Posterior cingulate gyrus (tissue), 11 donors: Measurements from ENCODE around the gene PTPRN2.

Experiments
- DNase-seq, 10 donors: peaks; one replicate each; pipeline versions ENCODE4 v3.0.0 to v3.0.0-alpha.2; 2020 to 2021; ENCODE audit warnings: mixed read lengths in 3 of 10
- intact Hi-C: fragments of 100-400 bp; cut with DNase I; formaldehyde crosslinking; loops from one replicate; pipeline ENCODE4 v1.15.1; 2023

Gene PTPRN2

DNA sequence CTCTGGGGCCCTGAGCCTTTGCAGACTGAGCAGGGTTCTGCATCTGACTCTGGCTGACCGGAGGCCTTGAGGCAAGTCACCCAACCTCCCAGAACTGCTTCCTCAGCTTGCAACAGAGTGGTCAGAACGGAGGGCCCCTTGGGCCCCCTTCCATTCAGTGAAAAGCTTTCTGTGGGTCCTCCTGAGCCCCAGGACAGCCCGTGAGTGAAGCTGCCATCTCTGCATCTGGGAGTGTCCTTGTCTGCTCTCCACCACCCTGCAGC, 1026.2 kb downstream of the PTPRN2 start:
- peak in 1 of 10 donors; percentile 59 for DNase-seq
- intact Hi-C loops, result no loop called here

DNA sequence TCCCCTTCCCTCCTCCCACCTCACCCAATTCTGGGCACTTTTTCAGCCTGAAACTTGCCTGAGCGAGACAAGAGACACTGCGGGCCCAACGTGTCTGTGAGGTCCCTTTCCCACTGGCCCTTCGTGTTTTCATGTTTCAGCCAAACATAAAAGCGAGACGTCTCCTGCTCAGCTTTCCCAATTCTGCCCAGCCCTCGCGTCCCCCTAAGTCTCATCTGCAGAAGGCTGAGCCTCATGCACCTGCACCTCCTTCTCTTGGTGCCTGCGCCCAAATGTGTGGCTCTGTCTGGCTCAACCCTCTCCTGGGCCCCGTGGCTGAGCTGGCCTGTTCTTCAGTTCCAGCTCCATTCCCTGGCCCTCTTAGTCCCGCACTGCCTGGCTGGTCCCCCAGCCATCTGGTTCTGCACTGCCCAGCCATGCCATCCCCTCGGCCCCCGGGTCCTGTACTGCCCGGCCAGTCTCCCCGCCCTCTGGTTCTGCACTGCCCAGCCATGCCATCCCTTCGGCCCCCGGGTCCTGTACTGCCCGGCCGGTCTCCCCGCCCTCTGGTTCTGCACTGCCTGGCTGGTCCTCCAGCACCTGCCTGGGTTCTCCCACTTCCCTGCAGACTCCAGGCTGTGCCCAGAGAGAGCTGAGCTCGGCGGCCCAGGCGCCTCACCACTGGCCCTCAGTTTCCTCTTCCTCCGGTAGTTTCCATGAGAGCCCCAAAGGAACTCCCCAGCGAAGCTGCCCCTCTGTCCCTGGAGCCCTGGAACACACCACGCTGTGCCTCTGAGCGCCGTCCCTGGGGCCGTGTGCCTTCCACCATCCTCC, 1026.7 kb downstream of the PTPRN2 start:
- DNase-seq, result peak in 3 of 10 donors; percentile 69 to 79 (median 75)
- intact Hi-C loops, result no loop called here

DNA sequence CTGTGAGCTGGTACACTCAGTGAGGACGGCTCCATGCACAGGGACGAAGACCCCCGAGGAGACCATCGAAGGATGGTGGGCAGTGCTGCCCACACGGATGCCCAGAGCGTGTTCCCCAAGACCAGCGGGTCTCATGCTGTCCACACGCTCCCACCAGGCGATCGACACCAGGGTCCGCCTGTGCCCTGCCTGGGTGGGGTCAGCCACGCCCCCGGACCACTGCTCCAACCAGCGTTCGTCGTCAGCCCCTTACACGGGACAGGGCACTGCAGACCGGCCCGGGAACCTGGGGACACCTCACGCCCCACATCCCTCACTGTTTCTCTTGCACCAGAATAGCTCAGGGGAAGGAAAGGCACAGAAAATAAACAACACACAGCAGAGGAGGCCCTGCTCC, 1027.4 kb downstream of the PTPRN2 start:
- DNase-seq, result peak in 2 of 10 donors; percentile 56 to 82
- intact Hi-C loops, result no loop called here

DNA sequence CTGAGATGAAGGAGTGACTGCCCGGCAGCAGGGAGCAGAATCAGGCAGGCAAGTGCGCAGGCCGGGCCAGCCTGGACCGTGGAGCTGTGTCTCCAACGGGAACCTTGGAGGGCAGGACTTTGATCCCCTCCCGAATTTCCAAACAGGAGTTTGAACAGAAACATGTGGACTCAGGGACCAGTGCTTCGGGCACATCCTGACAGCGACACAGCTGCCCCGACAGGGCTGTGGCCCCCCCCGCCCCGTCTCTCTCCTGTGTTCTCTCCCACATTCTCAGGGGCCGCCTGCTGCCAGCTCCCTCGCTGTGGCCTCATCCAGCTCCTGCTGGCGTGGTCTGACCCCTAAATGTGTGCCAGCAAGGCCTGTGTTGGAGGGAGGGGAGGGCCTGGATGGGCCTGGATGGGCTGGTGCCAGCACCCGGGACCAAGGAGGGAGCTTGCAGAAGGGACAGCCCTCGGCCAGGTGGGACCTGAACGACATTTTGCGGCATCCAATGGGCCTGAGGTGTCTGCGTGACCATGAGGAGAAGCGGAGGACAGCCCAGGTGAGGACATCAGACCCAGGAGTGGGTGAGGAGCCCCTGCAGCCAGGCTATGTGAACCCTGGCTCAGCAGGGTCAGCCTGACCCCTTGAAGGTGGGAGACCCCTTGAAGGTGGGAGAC, 1027.9 kb downstream of the PTPRN2 start:
- DNase-seq, result peak in 3 of 10 donors; percentile 6 to 82 (median 53)
- intact Hi-C loops, result no loop called here

DNA sequence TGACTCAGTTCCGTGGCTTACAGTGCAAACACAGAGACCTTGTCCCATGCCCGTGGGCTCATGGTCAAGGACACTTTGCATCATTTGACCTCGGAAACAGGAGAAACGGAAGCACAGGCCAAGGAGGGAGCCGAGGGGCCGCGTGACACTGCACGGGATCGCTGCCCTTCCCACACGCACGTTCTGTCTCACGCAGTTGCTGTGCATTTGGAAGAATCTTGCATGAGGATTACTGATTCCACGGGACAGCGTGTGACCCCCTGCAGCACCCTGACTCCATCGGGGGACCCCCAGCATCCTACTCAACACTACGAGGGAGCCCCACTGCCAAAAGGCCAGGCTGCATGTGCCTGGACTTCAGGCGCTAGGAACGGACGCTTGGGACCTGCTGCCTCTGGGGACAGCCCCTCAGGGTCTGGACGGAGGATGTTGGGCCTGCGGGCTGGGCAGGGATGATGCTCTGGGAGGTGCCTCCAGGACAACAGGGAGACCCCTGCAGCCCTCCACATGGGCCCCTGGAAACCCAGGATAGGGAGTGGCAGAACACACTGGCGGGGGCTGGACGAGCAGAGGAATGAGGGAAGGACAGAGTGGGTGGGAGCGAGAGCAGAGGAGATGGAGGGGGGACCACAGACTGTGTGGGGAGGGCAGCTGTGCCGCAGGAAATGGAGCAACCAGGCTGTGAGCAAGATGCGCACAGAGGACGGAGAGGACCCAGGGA, 1028.6 kb downstream of the PTPRN2 start:
- peak in 2 of 10 donors; percentile 6 to 57 for DNase-seq
- intact Hi-C loops, result no loop called here

DNA sequence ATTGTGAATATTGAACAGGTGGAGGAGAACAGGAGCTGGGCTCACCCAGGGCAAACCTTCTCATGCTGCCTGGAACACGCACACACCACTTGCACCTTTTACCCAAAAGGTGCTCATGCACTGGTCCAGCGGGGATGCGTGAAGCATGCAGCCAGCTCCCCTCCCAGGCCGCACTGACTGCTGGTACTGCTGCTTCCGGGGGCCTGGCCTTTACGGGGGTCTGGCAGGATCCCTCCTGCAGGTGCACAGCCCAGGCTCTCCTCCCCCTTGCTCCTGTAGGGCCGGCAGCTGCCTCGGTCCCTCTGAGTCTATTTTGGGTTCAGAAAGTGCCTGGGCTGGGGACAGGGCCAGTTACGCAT, 1029.1 kb downstream of the PTPRN2 start:
- peak in 3 of 10 donors; percentile 7 to 79 (median 72) for DNase-seq
- intact Hi-C loops, result no loop called here

DNA sequence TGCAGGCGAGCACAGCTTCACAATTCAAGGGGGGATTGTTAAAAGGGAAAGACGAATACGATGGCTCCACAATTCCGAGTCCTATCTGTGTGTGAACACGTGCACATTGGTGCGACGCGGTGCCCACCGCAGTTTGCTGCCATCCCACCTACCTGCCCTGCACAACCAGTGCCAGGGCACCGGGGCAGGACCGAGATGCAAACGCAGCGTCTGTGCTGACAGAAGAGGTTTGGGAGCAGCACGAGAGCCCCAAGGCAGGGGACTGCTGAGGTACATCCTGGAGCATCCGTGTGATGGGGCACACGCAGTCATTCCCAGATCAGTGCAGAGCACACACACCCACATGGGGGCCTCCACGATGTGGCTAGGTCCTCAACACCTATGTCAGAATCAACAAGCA, 1029.6 kb downstream of the PTPRN2 start:
- intact Hi-C loops, result no loop called here

DNA sequence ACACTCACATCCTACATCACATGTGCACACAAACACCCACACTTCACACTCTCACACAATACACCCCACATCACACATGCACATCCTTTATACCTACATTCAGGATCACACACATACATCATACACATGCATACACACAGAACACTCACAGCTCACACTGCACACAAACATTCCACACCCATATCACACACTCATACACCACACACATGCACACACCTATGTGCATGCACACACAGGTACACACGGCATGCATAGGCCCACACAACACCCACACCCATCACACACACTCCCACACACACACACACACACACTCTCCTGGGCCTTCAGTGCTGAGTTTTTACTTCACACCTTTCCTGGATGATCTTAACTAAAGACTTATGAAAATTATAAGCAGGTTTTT, 1030.4 kb downstream of the PTPRN2 start:
- intact Hi-C loops, result no loop called here
- no peak for DNase-seq

More for the DNA sequence above, 1029.6 kb downstream of the PTPRN2 start:
- peak in 3 of 10 donors; percentile 5 to 80 (median 25) for DNase-seq

DNA sequence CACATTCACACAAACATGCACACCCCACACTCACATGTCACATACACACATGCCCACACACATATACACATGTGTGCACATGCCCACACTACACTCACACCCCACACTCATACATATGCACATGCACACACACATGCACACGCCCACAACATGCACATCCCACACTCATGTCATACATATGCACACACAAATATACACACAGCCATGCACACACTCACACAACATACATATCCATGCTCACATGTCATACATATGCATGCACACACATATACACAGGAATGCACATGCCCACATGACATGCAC, 1031.0 kb downstream of the PTPRN2 start:
- no peak for DNase-seq
- intact Hi-C loops, result no loop called here

DNA sequence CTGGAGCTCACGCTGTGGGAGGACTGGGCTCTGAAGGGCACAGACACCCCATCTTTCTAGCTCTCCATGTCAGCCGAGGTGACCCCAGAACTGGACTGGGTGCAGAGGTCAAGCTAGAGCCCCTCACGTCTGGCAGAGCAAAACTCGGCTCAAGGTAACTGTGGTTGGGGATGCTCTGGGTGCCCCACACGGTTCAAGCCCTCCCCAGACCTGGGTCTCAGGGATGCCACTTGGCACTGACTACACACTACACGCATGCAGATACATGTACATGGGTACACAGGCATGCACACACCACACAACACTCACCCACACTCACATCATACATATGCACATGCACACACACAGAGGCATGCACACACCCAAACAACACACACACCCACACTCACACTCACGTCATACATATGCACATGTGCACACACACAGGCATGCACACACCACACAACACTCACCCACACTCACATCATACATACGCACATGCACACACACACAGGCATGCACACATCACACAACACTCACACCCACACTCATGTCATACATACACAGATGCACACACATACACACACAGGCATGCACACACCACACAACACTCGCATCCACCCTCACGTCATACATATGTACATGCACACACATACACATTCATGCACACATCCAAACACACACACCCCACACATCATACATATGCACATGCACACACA, 1031.5 kb downstream of the PTPRN2 start:
- intact Hi-C loops, result no loop called here
- DNase-seq, result peak in 2 of 10 donors; percentile 50 to 52

DNA sequence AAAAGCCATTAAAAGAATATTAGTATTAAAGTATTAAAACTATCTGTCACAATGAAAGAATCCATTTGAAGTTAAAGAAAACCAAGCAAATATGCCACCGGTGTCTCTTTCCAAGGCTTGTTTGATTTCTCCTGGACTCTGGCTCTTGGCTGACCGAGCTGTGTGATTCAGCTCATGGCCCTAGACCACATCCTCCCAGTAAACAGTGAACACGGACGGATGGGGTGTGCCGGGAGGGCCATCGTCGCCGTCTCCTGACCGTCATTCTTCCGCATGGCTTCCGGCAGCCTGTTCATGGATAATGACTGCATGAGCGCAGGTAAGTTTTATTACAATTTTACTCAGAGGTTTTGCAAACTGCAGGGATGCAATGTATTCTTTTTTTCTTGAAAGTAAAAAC, 1032.3 kb downstream of the PTPRN2 start:
- DNase-seq, result peak in 2 of 10 donors; percentile 75

DNA sequence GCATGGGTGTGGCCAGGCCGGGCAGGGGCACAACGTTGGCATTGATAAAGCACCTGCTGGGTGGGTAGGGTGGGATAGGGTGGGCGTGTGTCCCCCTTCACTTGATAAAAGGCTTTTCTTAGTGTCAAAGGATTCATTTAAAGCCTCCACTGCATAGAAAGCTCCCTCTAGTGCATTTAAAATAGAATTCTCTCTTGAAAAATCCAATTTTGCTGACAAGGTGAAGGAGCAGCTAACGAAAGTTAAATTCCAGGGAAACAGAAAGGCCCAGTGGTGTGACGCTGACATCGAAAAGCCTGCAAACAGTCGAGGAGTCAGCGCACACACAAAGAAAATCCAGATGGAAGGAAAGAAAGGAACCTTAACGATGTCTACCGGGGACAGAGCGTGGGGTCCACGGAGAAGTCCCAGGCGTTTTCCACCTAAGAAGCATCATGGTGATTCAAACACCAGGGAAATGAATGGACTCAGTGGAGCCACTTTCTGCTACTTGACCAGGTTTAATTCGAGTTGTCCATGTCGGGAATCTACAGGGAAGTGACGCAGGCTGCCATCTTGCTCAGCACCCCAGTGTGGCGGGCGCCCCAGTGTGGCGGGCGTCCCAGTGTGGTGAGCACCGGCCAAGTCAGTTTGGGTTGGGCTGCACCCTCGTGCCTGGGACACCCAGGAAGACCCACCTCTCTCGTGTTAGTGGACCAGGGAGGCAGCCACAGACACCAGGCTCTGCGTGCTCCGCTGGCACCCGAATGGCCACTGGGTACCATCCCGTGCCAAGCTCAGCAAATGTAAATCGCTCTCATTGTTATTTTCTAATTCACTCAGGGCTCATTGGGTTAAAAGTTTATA, 1033.0 kb downstream of the PTPRN2 start:
- peak in 2 of 10 donors; percentile 57 to 77 for DNase-seq
- intact Hi-C loops, result no loop called here

More for the DNA sequence above, 1032.3 kb downstream of the PTPRN2 start:
- intact Hi-C loops, result no loop called here

DNA sequence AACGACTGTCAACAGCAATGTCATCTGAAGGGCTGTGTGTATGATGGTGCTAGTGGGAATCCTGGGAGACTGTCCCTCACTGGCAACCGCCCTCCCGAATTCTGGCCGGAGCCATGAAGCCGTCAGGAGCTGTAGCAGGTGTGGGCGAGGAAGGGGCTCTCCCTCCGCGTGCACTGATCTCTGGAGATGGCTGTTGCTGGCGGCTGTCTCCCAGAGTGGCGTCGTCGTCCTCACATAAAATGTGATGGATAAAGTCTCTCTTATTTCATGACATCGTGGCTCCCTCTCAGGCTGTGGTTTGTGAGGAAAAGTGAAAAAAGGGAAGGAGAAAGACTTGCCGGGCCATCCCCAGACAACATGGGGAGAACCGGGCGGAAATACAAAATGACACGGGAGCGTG, 1034.4 kb downstream of the PTPRN2 start:
- peak in 2 of 10 donors; percentile 54 for DNase-seq
- intact Hi-C loops, result no loop called here

DNA sequence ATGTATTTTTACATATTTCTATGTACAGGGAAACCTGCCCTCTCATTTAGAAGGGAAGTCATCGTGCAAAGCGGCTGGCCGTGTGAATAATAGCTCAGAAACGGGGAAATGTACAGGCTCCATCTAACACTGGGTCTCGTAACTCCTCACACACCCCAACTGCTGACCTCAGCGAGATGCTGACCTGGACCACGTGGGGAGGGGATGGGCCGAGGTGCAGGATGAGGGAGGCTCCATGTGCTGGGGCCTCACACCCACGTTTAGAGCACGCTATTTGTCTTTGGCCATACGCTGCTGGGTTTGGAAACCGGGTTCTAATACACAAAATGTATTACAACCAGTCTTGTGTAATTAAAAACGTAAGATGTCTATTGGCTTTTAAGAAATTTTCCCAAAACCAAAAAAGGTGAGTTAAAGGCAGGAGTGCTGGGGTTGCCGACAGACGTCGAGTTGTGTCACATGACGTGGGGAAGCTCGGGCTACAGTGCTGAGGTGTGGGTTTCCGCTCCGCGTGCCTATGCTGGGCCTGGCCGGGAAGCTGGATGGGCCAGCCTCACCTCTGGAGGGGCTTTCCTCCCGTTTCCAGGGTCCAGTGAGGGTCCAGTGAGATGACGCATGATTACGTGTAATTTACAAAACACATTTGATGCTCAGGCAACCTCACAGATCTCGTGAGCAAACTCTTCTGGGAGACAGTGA, 1035.2 kb downstream of the PTPRN2 start:
- DNase-seq, result peak in 3 of 10 donors; percentile 52 to 64 (median 52)
- intact Hi-C loops, result no loop called here

DNA sequence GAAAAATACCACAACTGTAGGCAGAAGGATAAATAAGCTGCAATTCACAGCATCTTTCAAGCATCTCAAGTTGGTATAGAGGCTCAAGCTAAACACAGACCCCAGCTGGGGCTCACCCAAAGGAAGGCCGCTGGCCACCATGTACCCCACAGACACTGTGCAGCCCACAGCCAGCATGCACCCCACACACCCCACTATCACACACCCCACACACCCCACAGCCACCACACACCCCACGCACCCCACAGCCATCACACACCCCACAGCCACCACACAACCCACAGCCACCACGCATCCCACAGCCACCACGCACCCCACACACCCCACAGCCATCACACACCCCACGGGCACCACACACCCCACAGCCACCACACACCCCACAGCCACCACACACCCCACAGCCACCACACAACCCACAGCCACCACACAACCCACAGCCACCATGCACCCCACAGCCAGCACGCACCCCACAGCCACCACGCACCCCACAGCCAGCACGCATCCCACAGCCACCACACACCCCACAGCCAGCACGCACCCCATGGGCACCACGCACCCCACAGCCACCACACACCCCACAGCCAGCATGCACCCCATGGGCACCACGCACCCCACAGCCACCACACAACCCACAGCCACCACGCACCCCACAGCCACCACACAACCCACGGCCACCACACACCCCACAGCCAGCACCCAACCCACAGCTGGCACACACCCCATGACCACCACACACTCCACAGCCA, 1036.1 kb downstream of the PTPRN2 start:
- DNase-seq, result peak in 2 of 10 donors; percentile 49 to 67
- intact Hi-C loops, result no loop called here

DNA sequence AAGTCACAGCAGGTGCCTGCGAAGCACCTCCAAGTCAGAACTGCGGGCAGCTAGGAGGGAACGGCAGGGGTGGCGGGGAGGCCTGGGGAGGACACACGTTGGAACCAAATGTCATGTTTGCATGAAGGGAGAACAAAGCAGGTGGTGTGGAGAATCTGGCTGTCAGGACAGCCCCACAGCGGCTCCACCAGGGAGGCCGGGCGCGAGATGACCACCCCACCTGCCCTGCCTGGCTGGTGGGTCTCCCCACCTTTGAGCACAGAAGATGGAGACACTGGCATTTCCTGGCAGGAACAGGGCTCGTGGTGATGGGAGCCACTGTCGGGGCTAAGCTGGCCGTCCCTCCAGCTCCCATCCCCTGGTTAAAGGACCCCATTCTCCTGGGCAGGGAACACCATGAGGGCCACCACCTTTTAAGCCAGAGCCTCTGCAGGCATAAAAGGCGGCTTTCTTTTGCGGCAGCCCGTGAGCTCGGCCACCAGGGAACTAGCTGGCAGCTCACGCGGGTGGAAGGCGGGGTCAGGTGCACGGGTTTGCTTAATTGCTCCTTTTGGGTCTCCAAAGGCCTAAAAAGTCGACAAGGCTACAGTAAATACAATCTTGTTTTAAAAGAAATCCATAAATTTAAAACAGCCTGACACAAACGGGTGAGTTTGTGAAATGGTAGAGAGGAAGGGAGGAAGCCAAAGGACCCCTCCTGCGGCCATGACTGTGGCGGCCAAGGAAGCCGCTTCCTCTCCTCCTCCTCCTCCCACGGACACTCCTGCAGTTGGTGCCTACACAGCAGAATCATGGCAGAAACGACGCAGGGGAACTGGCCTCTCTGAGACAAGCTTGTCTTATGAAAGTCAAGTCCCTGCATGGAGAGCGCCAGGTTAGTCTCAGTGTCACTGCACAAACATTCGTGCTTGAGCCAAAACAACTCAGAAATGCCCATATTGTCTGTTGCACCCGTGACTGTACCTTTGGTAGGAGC, 1037.0 kb downstream of the PTPRN2 start:
- DNase-seq, result peak in 3 of 10 donors; percentile 50 to 73 (median 57)
- intact Hi-C loops, result no loop called here

DNA sequence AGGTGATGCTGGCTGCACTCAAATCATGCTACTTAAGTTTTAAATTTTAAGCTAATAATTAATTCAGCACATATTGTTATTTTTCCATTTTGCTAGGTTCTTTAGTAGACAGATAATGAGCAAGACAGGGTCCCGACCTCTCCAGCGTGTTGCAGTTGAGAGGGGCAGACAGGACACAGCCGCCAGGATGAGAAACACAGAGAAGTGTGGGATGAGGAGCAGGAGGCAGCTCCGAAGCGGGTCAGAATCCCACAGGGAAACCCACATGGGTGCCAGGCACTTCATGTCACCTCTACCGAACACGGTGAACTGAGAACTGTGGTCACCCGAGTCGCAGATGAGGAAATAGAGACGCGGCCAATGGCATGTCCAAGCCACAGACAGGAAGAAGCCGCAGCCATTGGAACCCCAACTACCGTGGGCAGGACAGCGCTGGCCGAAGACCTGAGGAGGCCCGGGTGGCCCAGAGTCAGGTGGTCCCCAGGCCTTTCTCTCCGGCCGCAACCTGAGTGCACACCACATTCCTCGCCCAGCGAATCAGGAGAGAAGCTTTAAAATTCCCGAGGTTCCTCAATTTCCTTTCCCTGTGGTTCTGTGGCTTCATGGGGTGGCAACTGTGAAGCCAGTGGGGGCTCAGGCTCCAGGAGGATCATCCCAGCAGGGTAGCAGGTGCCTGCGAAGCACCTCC, 1037.9 kb downstream of the PTPRN2 start:
- intact Hi-C loops, result no loop called here
- peak in 2 of 10 donors; percentile 50 to 73 for DNase-seq
